Effector memory CD8-positive, alpha-beta T cell (primary cell): ENCODE data around the gene APBA1.

Source experiments
- ATAC-seq: fragments of 150-1000 bp; cut with Tn5 transposase; replicated peaks from 2 replicates; pipeline ENCODE4 v1.10.0; 2021; ENCODE audit warnings: mild to moderate bottlenecking, moderate library complexity
- DNase-seq, 3 experiments: peaks; one replicate each; pipeline ENCODE4 v3.0.0; 2021
- H3K27ac Mint-ChIP-seq, 2 donors: one replicate each; pipeline ENCODE4 v1.8.0; 2022; ENCODE audit warnings: mild to moderate bottlenecking in 2 of 2, mixed read lengths in 2 of 2, moderate library complexity in 2 of 2
- H3K27me3 Mint-ChIP-seq, 2 donors: one replicate each; pipeline ENCODE4 v1.8.0; 2022; ENCODE audit warnings: mixed read lengths in 2 of 2
- H3K36me3 Mint-ChIP-seq: one replicate; pipeline ENCODE4 v1.8.0; 2022; ENCODE audit warnings: mild to moderate bottlenecking, moderate library complexity, mixed read lengths; ENCODE audit not compliant: insufficient read depth
- H3K4me1 Mint-ChIP-seq, 2 donors: one replicate each; pipeline ENCODE4 v1.8.0; 2022; ENCODE audit warnings: low read depth in 2 of 2, mixed read lengths in 2 of 2
- H3K4me3 Mint-ChIP-seq, 2 donors: one replicate each; pipeline ENCODE4 v1.8.0; 2022; ENCODE audit warnings: mild to moderate bottlenecking in 2 of 2, mixed read lengths in 2 of 2, moderate library complexity in 2 of 2
- H3K9me3 Mint-ChIP-seq, 2 donors: one replicate each; pipeline ENCODE4 v1.8.0; 2022; ENCODE audit warnings: mixed read lengths in 2 of 2
- total RNA-seq, 9 experiments: gene quantifications; one replicate each; lab custom pipeline; 2026; lab: John Stamatoyannopoulos, UW

Gene APBA1
- 0.20 to 1.4 (median 0.42) reads per million in 9 experiments for total RNA-seq

GRCh38 chr9:69671879-69672595, at the start of gene APBA1:
APBA1 (minus strand) TSS chr9:69672371.
- no peak within 1 kb of the TSS for H3K27ac Mint-ChIP-seq

GRCh38 chr9:69719983-69720382, 47.8 kb upstream of the APBA1 start:
- peaks cover 27% of the 10 kb centered on the region for H3K36me3 Mint-ChIP-seq
- no peaks in the 10 kb centered on the region for H3K9me3 Mint-ChIP-seq
- ATAC-seq (no peak), DNase-seq (no peak)
- H3K27ac Mint-ChIP-seq: peak overlapping the region in 1 of 2 donors; percentile 32
- H3K4me3 Mint-ChIP-seq: no peak overlapping the region
- no peaks in the 10 kb centered on the region for H3K27me3 Mint-ChIP-seq
- no peaks in the 10 kb centered on the region for H3K4me1 Mint-ChIP-seq

More at GRCh38 chr9:69671879-69672595, at the start of gene APBA1:
- H3K4me3 Mint-ChIP-seq: peak within 1 kb of the TSS; percentile 80 to 83
- peak; percentile 70 for ATAC-seq
- H3K9me3 Mint-ChIP-seq: no peaks in the 10 kb centered on the region
- H3K36me3 Mint-ChIP-seq: peaks cover 2% of the 10 kb centered on the region
- H3K27me3 Mint-ChIP-seq: peaks cover 28 to 46% of the 10 kb centered on the region in 2 donors
- H3K4me1 Mint-ChIP-seq: peaks cover 3 to 11% of the 10 kb centered on the region in 2 donors
- DNase-seq: peak; percentile 2 to 31 (median 4)

- H3K27me3 Mint-ChIP-seq: no peaks in the 10 kb centered on the region
- ATAC-seq (no peak), DNase-seq (no peak)
- no peaks in the 10 kb centered on the region for H3K4me1 Mint-ChIP-seq
- H3K27ac Mint-ChIP-seq: peak overlapping the region in 1 of 2 donors; percentile 32
- H3K36me3 Mint-ChIP-seq: peaks cover 23% of the 10 kb centered on the region
- no peaks in the 10 kb centered on the region for H3K9me3 Mint-ChIP-seq
- no peak overlapping the region for H3K4me3 Mint-ChIP-seq
Measured at GRCh38 chr9:69719367-69719766, 47.2 kb upstream of the APBA1 start.

- DNase-seq (no peak), ATAC-seq (no peak)
- no peaks in the 10 kb centered on the region for H3K9me3 Mint-ChIP-seq
- H3K27ac Mint-ChIP-seq: no peak overlapping the region
- H3K4me1 Mint-ChIP-seq: no peaks in the 10 kb centered on the region
- peaks cover 23% of the 10 kb centered on the region for H3K36me3 Mint-ChIP-seq
- H3K27me3 Mint-ChIP-seq: no peaks in the 10 kb centered on the region
- no peak overlapping the region for H3K4me3 Mint-ChIP-seq
Measured at GRCh38 chr9:69718218-69718617, 46.0 kb upstream of the APBA1 start.

GRCh38 chr9:69715825-69716224, 43.7 kb upstream of the APBA1 start:
- peaks cover 11% of the 10 kb centered on the region for H3K36me3 Mint-ChIP-seq
- H3K4me3 Mint-ChIP-seq: no peak overlapping the region
- H3K27ac Mint-ChIP-seq: no peak overlapping the region
- DNase-seq: no peak
- no peaks in the 10 kb centered on the region for H3K27me3 Mint-ChIP-seq
- no peak for ATAC-seq
- no peaks in the 10 kb centered on the region for H3K9me3 Mint-ChIP-seq
- H3K4me1 Mint-ChIP-seq: no peaks in the 10 kb centered on the region

GRCh38 chr9:69715096-69715495, 42.9 kb upstream of the APBA1 start:
- H3K9me3 Mint-ChIP-seq: no peaks in the 10 kb centered on the region
- no peak overlapping the region for H3K27ac Mint-ChIP-seq
- ATAC-seq (no peak), DNase-seq (no peak)
- no peaks in the 10 kb centered on the region for H3K4me1 Mint-ChIP-seq
- H3K36me3 Mint-ChIP-seq: peaks cover 11% of the 10 kb centered on the region
- no peaks in the 10 kb centered on the region for H3K27me3 Mint-ChIP-seq
- no peak overlapping the region for H3K4me3 Mint-ChIP-seq

GRCh38 chr9:69697475-69697874, 25.3 kb upstream of the APBA1 start:
- Mint-ChIP-seq H3K36me3 (no peaks in the 10 kb centered on the region), H3K9me3 (peaks cover 7 to 24% of the 10 kb centered on the region in 2 donors), H3K4me1 (no peaks in the 10 kb centered on the region), H3K4me3 (no peak overlapping the region), H3K27me3 (peaks cover 9 to 16% of the 10 kb centered on the region in 2 donors), H3K27ac (no peak overlapping the region)
- ATAC-seq (no peak), DNase-seq (no peak)

- no peaks in the 10 kb centered on the region for H3K36me3 Mint-ChIP-seq
- H3K4me1 Mint-ChIP-seq: no peaks in the 10 kb centered on the region
- no peak overlapping the region for H3K27ac Mint-ChIP-seq
- no peak for ATAC-seq
- no peak overlapping the region for H3K4me3 Mint-ChIP-seq
- H3K9me3 Mint-ChIP-seq: peaks cover 6 to 24% of the 10 kb centered on the region in 2 donors
- H3K27me3 Mint-ChIP-seq: peaks cover 16% of the 10 kb centered on the region in 2 donors
- no peak for DNase-seq
Measured at GRCh38 chr9:69696802-69697201, 24.6 kb upstream of the APBA1 start.

- Mint-ChIP-seq H3K4me1 (no peaks in the 10 kb centered on the region), H3K27me3 (peaks cover 7 to 18% of the 10 kb centered on the region in 2 donors), H3K9me3 (no peaks in the 10 kb centered on the region), H3K36me3 (no peaks in the 10 kb centered on the region), H3K4me3 (no peak overlapping the region), H3K27ac (no peak overlapping the region)
- no peak for DNase-seq
- no peak for ATAC-seq
Measured at GRCh38 chr9:69689991-69690538, 17.9 kb upstream of the APBA1 start.

GRCh38 chr9:69683927-69684326, 11.8 kb upstream of the APBA1 start:
- Mint-ChIP-seq H3K4me1 (no peaks in the 10 kb centered on the region), H3K9me3 (no peaks in the 10 kb centered on the region), H3K27ac (no peak overlapping the region), H3K27me3 (peaks cover 4 to 12% of the 10 kb centered on the region in 2 donors), H3K36me3 (no peaks in the 10 kb centered on the region), H3K4me3 (no peak overlapping the region)
- no peak for ATAC-seq
- DNase-seq: no peak

- Mint-ChIP-seq H3K9me3 (no peaks in the 10 kb centered on the region), H3K4me3 (no peak overlapping the region), H3K36me3 (no peaks in the 10 kb centered on the region), H3K4me1 (peaks cover 0 to 3% of the 10 kb centered on the region in 2 donors), H3K27me3 (peaks cover 18 to 33% of the 10 kb centered on the region in 2 donors), H3K27ac (no peak overlapping the region)
- DNase-seq: no peak
- no peak for ATAC-seq
Measured at GRCh38 chr9:69678843-69679538, 6.8 kb upstream of the APBA1 start.

- no peak for DNase-seq
- no peak overlapping the region for H3K4me3 Mint-ChIP-seq
- H3K27ac Mint-ChIP-seq: no peak overlapping the region
- H3K36me3 Mint-ChIP-seq: no peaks in the 10 kb centered on the region
- no peak for ATAC-seq
- peaks cover 22 to 42% of the 10 kb centered on the region in 2 donors for H3K27me3 Mint-ChIP-seq
- H3K9me3 Mint-ChIP-seq: no peaks in the 10 kb centered on the region
- H3K4me1 Mint-ChIP-seq: peaks cover 3 to 5% of the 10 kb centered on the region in 2 donors
Measured at GRCh38 chr9:69677931-69678330, 5.8 kb upstream of the APBA1 start.

- DNase-seq (no peak), ATAC-seq (no peak)
- Mint-ChIP-seq H3K27me3 (peaks cover 37 to 54% of the 10 kb centered on the region in 2 donors), H3K4me3 (no peak overlapping the region), H3K27ac (no peak overlapping the region), H3K9me3 (no peaks in the 10 kb centered on the region), H3K36me3 (peaks cover 2% of the 10 kb centered on the region), H3K4me1 (peaks cover 3 to 11% of the 10 kb centered on the region in 2 donors)
Measured at GRCh38 chr9:69675563-69675962, 3.4 kb upstream of the APBA1 start.
